ENCODE data around the gene TLK1. TPM values are rescaled to one million over a fixed set of nuclear protein-coding genes. Genes with fewer than 3 reads are reported as not detected.

TLK1 gene
- total and polyA plus RNA-seq, 4 donors: 7.7 to 19.6 (median 15.6) TPM

DNA sequence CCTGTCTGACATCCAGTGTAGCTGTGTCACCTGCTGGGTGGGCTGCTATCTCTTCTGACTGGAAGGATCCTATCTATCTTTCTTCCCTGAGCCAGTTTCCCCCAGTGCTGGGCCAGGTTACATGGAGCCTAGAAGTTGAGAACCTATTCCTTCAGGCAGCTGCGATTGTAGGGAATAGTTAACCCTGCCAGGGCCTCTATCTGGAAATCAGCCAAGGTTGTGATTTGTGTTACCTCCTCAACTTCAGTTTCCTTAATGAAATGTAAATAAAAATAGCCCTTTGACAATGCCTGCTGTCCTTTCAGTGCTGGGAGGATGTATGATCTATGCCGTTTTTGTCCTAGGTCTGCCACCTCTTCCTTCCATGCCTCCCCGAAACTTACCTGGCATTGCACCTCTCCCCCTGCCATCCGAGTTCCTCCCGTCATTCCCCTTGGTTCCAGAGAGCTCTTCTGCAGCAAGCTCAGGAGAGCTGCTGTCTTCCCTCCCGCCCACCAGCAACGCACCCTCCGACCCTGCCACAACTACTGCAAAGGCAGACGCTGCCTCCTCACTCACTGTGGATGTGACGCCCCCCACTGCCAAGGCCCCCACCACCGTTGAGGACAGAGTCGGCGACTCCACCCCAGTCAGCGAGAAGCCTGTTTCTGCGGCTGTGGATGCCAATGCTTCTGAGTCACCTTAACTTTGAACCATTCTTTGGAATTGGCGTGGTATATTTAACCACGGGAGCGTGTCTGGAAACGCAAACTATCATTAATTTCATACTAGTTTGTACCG is 195.1 kb downstream of the TLK1 start:
- no peak overlapping the region for H3K27ac ChIP-seq (ENCODE audit: low read depth in 1 of 2, low read length in 2 of 2)
- peaks cover 15 to 50% (median 38%) of the 10 kb centered on the region in 4 donors for H3K36me3 ChIP-seq (ENCODE audit: control insufficient read depth in 4 of 4, insufficient read depth in 3 of 4, low read depth in 1 of 4, low read length in 3 of 4)
- H3K9ac ChIP-seq (ENCODE audit: low read depth in 1 of 2, low read length in 2 of 2): no peak overlapping the region
- no peak for DNase-seq (ENCODE audit: low spot score)
- WGBS: 87% methylated on average over 20 of the region's 20 CpGs
- no peaks in the 10 kb centered on the region for H3K9me3 ChIP-seq (ENCODE audit: control insufficient read depth in 4 of 4, low read length in 3 of 4)
- no peak for TF ChIP-seq JUND (IDR thresholded peaks at IDR 0.05)
- TF ChIP-seq, protein P1, sequence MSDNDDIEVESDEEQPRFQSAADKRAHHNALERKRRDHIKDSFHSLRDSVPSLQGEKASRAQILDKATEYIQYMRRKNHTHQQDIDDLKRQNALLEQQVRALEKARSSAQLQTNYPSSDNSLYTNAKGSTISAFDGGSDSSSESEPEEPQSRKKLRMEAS (IDR thresholded peaks at IDR 0.05): no peak
- TF ChIP-seq FOXA2 (IDR thresholded peaks at IDR 0.05): no peak
- TF ChIP-seq, protein P2, sequence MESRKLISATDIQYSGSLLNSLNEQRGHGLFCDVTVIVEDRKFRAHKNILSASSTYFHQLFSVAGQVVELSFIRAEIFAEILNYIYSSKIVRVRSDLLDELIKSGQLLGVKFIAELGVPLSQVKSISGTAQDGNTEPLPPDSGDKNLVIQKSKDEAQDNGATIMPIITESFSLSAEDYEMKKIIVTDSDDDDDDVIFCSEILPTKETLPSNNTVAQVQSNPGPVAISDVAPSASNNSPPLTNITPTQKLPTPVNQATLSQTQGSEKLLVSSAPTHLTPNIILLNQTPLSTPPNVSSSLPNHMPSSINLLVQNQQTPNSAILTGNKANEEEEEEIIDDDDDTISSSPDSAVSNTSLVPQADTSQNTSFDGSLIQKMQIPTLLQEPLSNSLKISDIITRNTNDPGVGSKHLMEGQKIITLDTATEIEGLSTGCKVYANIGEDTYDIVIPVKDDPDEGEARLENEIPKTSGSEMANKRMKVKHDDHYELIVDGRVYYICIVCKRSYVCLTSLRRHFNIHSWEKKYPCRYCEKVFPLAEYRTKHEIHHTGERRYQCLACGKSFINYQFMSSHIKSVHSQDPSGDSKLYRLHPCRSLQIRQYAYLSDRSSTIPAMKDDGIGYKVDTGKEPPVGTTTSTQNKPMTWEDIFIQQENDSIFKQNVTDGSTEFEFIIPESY (IDR thresholded peaks at IDR 0.05): no peak
- TF ChIP-seq YY1 (IDR thresholded peaks at IDR 0.05): no peak
- no peak for TF ChIP-seq RXRA (IDR thresholded peaks at IDR 0.05)
- TF ChIP-seq RAD21 (IDR thresholded peaks at IDR 0.05): no peak
- TF ChIP-seq, protein P3, sequence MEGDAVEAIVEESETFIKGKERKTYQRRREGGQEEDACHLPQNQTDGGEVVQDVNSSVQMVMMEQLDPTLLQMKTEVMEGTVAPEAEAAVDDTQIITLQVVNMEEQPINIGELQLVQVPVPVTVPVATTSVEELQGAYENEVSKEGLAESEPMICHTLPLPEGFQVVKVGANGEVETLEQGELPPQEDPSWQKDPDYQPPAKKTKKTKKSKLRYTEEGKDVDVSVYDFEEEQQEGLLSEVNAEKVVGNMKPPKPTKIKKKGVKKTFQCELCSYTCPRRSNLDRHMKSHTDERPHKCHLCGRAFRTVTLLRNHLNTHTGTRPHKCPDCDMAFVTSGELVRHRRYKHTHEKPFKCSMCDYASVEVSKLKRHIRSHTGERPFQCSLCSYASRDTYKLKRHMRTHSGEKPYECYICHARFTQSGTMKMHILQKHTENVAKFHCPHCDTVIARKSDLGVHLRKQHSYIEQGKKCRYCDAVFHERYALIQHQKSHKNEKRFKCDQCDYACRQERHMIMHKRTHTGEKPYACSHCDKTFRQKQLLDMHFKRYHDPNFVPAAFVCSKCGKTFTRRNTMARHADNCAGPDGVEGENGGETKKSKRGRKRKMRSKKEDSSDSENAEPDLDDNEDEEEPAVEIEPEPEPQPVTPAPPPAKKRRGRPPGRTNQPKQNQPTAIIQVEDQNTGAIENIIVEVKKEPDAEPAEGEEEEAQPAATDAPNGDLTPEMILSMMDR (IDR thresholded peaks at IDR 0.05; ENCODE audit: low read depth, low read length, missing input control): no peak
- no peak for TF ChIP-seq NR2F2 (IDR thresholded peaks at IDR 0.05)
- no peak for TF ChIP-seq HNF4G (IDR thresholded peaks at IDR 0.05)
- TF ChIP-seq, protein P4, sequence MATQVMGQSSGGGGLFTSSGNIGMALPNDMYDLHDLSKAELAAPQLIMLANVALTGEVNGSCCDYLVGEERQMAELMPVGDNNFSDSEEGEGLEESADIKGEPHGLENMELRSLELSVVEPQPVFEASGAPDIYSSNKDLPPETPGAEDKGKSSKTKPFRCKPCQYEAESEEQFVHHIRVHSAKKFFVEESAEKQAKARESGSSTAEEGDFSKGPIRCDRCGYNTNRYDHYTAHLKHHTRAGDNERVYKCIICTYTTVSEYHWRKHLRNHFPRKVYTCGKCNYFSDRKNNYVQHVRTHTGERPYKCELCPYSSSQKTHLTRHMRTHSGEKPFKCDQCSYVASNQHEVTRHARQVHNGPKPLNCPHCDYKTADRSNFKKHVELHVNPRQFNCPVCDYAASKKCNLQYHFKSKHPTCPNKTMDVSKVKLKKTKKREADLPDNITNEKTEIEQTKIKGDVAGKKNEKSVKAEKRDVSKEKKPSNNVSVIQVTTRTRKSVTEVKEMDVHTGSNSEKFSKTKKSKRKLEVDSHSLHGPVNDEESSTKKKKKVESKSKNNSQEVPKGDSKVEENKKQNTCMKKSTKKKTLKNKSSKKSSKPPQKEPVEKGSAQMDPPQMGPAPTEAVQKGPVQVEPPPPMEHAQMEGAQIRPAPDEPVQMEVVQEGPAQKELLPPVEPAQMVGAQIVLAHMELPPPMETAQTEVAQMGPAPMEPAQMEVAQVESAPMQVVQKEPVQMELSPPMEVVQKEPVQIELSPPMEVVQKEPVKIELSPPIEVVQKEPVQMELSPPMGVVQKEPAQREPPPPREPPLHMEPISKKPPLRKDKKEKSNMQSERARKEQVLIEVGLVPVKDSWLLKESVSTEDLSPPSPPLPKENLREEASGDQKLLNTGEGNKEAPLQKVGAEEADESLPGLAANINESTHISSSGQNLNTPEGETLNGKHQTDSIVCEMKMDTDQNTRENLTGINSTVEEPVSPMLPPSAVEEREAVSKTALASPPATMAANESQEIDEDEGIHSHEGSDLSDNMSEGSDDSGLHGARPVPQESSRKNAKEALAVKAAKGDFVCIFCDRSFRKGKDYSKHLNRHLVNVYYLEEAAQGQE (IDR thresholded peaks at IDR 0.05): no peak
- TF ChIP-seq EGR1 (IDR thresholded peaks at IDR 0.05; ENCODE audit: low read depth in 2 of 2): no peak
- TF ChIP-seq SP1 (IDR thresholded peaks at IDR 0.05): no peak
- TF ChIP-seq GABPA (IDR thresholded peaks at IDR 0.05 in 1 of 2, conservative IDR thresholded peaks at IDR 0.05 in 1 of 2): no peak
- no peak for TF ChIP-seq FOXA1 (IDR thresholded peaks at IDR 0.05)
- TF ChIP-seq, protein P5, sequence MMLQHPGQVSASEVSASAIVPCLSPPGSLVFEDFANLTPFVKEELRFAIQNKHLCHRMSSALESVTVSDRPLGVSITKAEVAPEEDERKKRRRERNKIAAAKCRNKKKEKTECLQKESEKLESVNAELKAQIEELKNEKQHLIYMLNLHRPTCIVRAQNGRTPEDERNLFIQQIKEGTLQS (IDR thresholded peaks at IDR 0.05): no peak
- no peak for TF ChIP-seq TAF1 (conservative IDR thresholded peaks at IDR 0.05)
- TF ChIP-seq HNF4A (conservative IDR thresholded peaks at IDR 0.05): no peak
- H3K4me3 ChIP-seq (ENCODE audit: low read depth in 1 of 3, low read length in 3 of 3): no peak overlapping the region
- peaks cover 0 to 28% (median 11%) of the 10 kb centered on the region in 4 donors for H3K4me1 ChIP-seq (ENCODE audit: control insufficient read depth in 4 of 4, insufficient read depth in 4 of 4, low read length in 3 of 4)
- no peaks in the 10 kb centered on the region for H3K27me3 ChIP-seq (ENCODE audit: control insufficient read depth in 4 of 4, insufficient read depth in 4 of 4, low read length in 3 of 4)
